Naive thymus-derived CD4-positive, alpha-beta T cell (primary cell): ENCODE measurements around the gene SPATA16. TPM values are rescaled to one million over a fixed set of nuclear protein-coding genes. Genes with fewer than 3 reads are reported as not detected.
"Not testable (repeated sequence)": the region's sequence is repeated elsewhere in the genome, so short reads cannot be mapped to it uniquely, and the experiment has no call there.

Experiments used
- ATAC-seq: fragments of 150-1000 bp; cut with Tn5 transposase; 2 replicates; pipeline ENCODE4 v1.10.0; 2021; ENCODE audit warnings: mild to moderate bottlenecking, moderate library complexity
- CTCF ChIA-PET: fragments of 350-600 bp; sonication (Branson Sonifier 250); formaldehyde crosslinking; loops from one replicate; lab custom pipeline; 2021; ENCODE audit warnings: antibody characterized with exemption; lab: Charles Lee
- POLR2A ChIA-PET: fragments of 350-600 bp; sonication (Branson Sonifier 250); formaldehyde crosslinking; loops from one replicate; lab custom pipeline; 2021; ENCODE audit warnings: antibody characterized with exemption, inconsistent platforms; lab: Charles Lee
- DNase-seq, 9 donors: peaks; one replicate each; pipeline versions ENCODE4 v3.0.0 to v3.0.0-alpha.2; 2020 to 2022; ENCODE audit warnings: mixed read lengths in 1 of 9
- H3K27ac ChIP-seq: one replicate; pipeline ENCODE4 v1.7.0; 2013; ENCODE audit warnings: mild to moderate bottlenecking, low read depth, low read length, moderate library complexity
- H3K27me3 ChIP-seq, 2 donors: one replicate each; pipeline ENCODE4 v1.7.0; 2013; ENCODE audit warnings: low read length in 2 of 2, mild to moderate bottlenecking in 2 of 2, moderate library complexity in 2 of 2; ENCODE audit not compliant: control insufficient read depth in 2 of 2, insufficient read depth in 2 of 2
- H3K36me3 ChIP-seq, 3 experiments: 1 replicate in 2 of 3; 2 replicates in 1 of 3; pipeline ENCODE4 v1.7.0; 2013; ENCODE audit warnings: low read length in 3 of 3, mild to moderate bottlenecking in 3 of 3, moderate library complexity in 1 of 3; ENCODE audit not compliant: insufficient read depth in 3 of 3, control insufficient read depth in 2 of 3
- H3K4me1 ChIP-seq, 2 donors: one replicate each; pipeline ENCODE4 v1.7.0; 2013; ENCODE audit warnings: low read length in 2 of 2, mild to moderate bottlenecking in 2 of 2, moderate library complexity in 1 of 2; ENCODE audit not compliant: control insufficient read depth in 2 of 2, insufficient read depth in 2 of 2
- H3K4me3 ChIP-seq: 2 replicates; pipeline ENCODE4 v1.7.0; 2013; ENCODE audit warnings: mild to moderate bottlenecking, low read length
- H3K9me3 ChIP-seq, 3 experiments: 1 replicate in 2 of 3; 2 replicates in 1 of 3; pipeline ENCODE4 v1.7.0; 2013; ENCODE audit warnings: low read length in 3 of 3; ENCODE audit not compliant: control insufficient read depth in 2 of 3
- H3K27ac Mint-ChIP-seq, 9 donors: one replicate each; pipeline ENCODE4 v1.8.0; 2020 to 2022; ENCODE audit warnings: mixed read lengths in 9 of 9, mild to moderate bottlenecking in 8 of 9, moderate library complexity in 5 of 9, inconsistent platforms in 2 of 9
- H3K27me3 Mint-ChIP-seq, 5 donors: one replicate each; pipeline ENCODE4 v1.8.0; 2021 to 2022; ENCODE audit warnings: mixed read lengths in 5 of 5, mild to moderate bottlenecking in 1 of 5
- H3K36me3 Mint-ChIP-seq, 5 donors: one replicate each; pipeline ENCODE4 v1.8.0; 2020 to 2022; ENCODE audit warnings: mixed read lengths in 5 of 5, mild to moderate bottlenecking in 3 of 5, inconsistent platforms in 1 of 5
- H3K4me1 Mint-ChIP-seq, 7 donors: one replicate each; pipeline ENCODE4 v1.8.0; 2020 to 2022; ENCODE audit warnings: mixed read lengths in 7 of 7, mild to moderate bottlenecking in 3 of 7, inconsistent platforms in 1 of 7
- H3K4me3 Mint-ChIP-seq, 10 donors: one replicate each; pipeline ENCODE4 v1.8.0; 2020 to 2022; ENCODE audit warnings: mild to moderate bottlenecking in 10 of 10, mixed read lengths in 10 of 10, moderate library complexity in 6 of 10, inconsistent platforms in 2 of 10
- H3K9me3 Mint-ChIP-seq, 11 donors: one replicate each; pipeline ENCODE4 v1.8.0; 2020 to 2022; ENCODE audit warnings: mixed read lengths in 11 of 11, mild to moderate bottlenecking in 4 of 11, inconsistent platforms in 1 of 11, moderate library complexity in 1 of 11
- intact Hi-C, 2 donors: fragments of 100-400 bp; cut with micrococcal nuclease; formaldehyde crosslinking; loops; one replicate each; pipeline ENCODE4 v1.15.1; 2023
- polyA plus RNA-seq, 2 donors: library from polyadenylated mRNA; unstranded; fragments of 300-500 nt; fragmentation: Illumina TruSeq; gene quantifications; one replicate each; pipeline ENCODE4 v1.2.3, GENCODE V29; 2021
- total RNA-seq, 6 experiments: library from RNA in 5 of 6; stranded (reverse) in 5 of 6; gene quantifications; 1 replicate in 5 of 6; 2 replicates in 1 of 6; pipeline ENCODE4 v1.2.3 and lab custom pipeline; 2021 to 2026

The SPATA16 gene
- total and polyA plus RNA-seq, 7 experiments from 2014 or later, result not detected

- DNase-seq, result no peak
- H3K9me3 Mint-ChIP-seq, result peaks cover 0 to 9% (median 0%) of the 10 kb centered on the region in 11 donors
- no peak overlapping the region for H3K27ac Mint-ChIP-seq
- intact Hi-C loops, result no loop called here
- H3K36me3 Mint-ChIP-seq, result no peaks in the 10 kb centered on the region
- no peaks in the 10 kb centered on the region for H3K4me1 Mint-ChIP-seq
- Histone ChIP-seq H3K4me1 (no peaks in the 10 kb centered on the region), H3K9me3 (no peaks in the 10 kb centered on the region), H3K4me3 (no peak overlapping the region), H3K27ac (no peak overlapping the region), H3K27me3 (no peaks in the 10 kb centered on the region), H3K36me3 (no peaks in the 10 kb centered on the region)
- CTCF ChIA-PET, result no interaction called here
- H3K27me3 Mint-ChIP-seq, result no peaks in the 10 kb centered on the region
- no peak overlapping the region for H3K4me3 Mint-ChIP-seq
- no peak for ATAC-seq
- POLR2A ChIA-PET, result no interaction called here
Observed at GRCh38 chr3:172972067-172972466, 169.0 kb downstream of the SPATA16 start.

GRCh38 chr3:172968646-172969045 lies 172.4 kb downstream of the SPATA16 start:
- Mint-ChIP-seq H3K36me3 (no peaks in the 10 kb centered on the region), H3K4me3 (no peak overlapping the region)

GRCh38 chr3:172965256-172965655 lies 175.8 kb downstream of the SPATA16 start:
- intact Hi-C loops, result no loop called here
- Histone ChIP-seq H3K36me3 (no peaks in the 10 kb centered on the region), H3K4me3 (no peak overlapping the region), H3K27ac (no peak overlapping the region), H3K9me3 (no peaks in the 10 kb centered on the region), H3K4me1 (no peaks in the 10 kb centered on the region), H3K27me3 (no peaks in the 10 kb centered on the region)
- CTCF ChIA-PET, result no interaction called here
- POLR2A ChIA-PET, result no interaction called here
- no peak for ATAC-seq
- Mint-ChIP-seq H3K4me1 (no peaks in the 10 kb centered on the region), H3K36me3 (no peaks in the 10 kb centered on the region), H3K27me3 (peaks cover 0 to 4% (median 0%) of the 10 kb centered on the region in 5 donors), H3K9me3 (peaks cover 0 to 8% (median 0%) of the 10 kb centered on the region in 11 donors), H3K27ac (no peak overlapping the region), H3K4me3 (no peak overlapping the region)
- DNase-seq, result no peak

More at GRCh38 chr3:172968646-172969045, 172.4 kb downstream of the SPATA16 start:
- Histone ChIP-seq H3K4me1 (no peaks in the 10 kb centered on the region), H3K9me3 (no peaks in the 10 kb centered on the region), H3K27ac (no peak overlapping the region), H3K27me3 (no peaks in the 10 kb centered on the region), H3K36me3 (no peaks in the 10 kb centered on the region), H3K4me3 (no peak overlapping the region)
- CTCF ChIA-PET, result no interaction called here
- H3K27me3 Mint-ChIP-seq, result peaks cover 0 to 4% (median 0%) of the 10 kb centered on the region in 5 donors
- no peak overlapping the region for H3K27ac Mint-ChIP-seq
- no peak for DNase-seq
- POLR2A ChIA-PET, result no interaction called here
- no peaks in the 10 kb centered on the region for H3K4me1 Mint-ChIP-seq
- intact Hi-C loops, result no loop called here
- peaks cover 0 to 9% (median 0%) of the 10 kb centered on the region in 11 donors for H3K9me3 Mint-ChIP-seq
- no peak for ATAC-seq

GRCh38 chr3:172960626-172961182 lies 180.3 kb downstream of the SPATA16 start:
- H3K4me1 ChIP-seq, H3K36me3 ChIP-seq, intact Hi-C loops, H3K4me1 Mint-ChIP-seq, ATAC-seq, H3K9me3 Mint-ChIP-seq, H3K27me3 ChIP-seq, H3K27ac Mint-ChIP-seq, CTCF ChIA-PET, H3K4me3 ChIP-seq, H3K27me3 Mint-ChIP-seq, H3K27ac ChIP-seq, H3K4me3 Mint-ChIP-seq, H3K9me3 ChIP-seq, H3K36me3 Mint-ChIP-seq, DNase-seq, POLR2A ChIA-PET: not testable (repeated sequence)

- H3K27ac Mint-ChIP-seq, result no peak overlapping the region
- no peaks in the 10 kb centered on the region for H3K4me1 ChIP-seq
- H3K4me1 Mint-ChIP-seq, result no peaks in the 10 kb centered on the region
- H3K27me3 ChIP-seq, result no peaks in the 10 kb centered on the region
- peaks cover 0 to 13% (median 4%) of the 10 kb centered on the region in 11 donors for H3K9me3 Mint-ChIP-seq
- ATAC-seq, result no peak
- no peak for DNase-seq
- no peaks in the 10 kb centered on the region for H3K9me3 ChIP-seq
- H3K36me3 ChIP-seq, result no peaks in the 10 kb centered on the region
- no peaks in the 10 kb centered on the region for H3K27me3 Mint-ChIP-seq
- no peaks in the 10 kb centered on the region for H3K36me3 Mint-ChIP-seq
- ChIA-PET POLR2A (no interaction called here), CTCF (interaction anchor here (0.6 kb wide), 1 partner anchor 9 kb away, joined by 3 read pairs; no protein-coding TSS in a partner anchor)
- no peak overlapping the region for H3K27ac ChIP-seq
- intact Hi-C loops, result no loop called here
- H3K4me3 Mint-ChIP-seq, result no peak overlapping the region
- H3K4me3 ChIP-seq, result no peak overlapping the region
Observed at GRCh38 chr3:172958565-172958964, 182.5 kb downstream of the SPATA16 start.

GRCh38 chr3:172953571-172953970 lies 187.5 kb downstream of the SPATA16 start:
- no peaks in the 10 kb centered on the region for H3K27me3 Mint-ChIP-seq
- H3K27ac ChIP-seq, result no peak overlapping the region
- H3K36me3 Mint-ChIP-seq, result no peaks in the 10 kb centered on the region
- no peak overlapping the region for H3K27ac Mint-ChIP-seq
- H3K4me1 ChIP-seq, result no peaks in the 10 kb centered on the region
- H3K36me3 ChIP-seq, result no peaks in the 10 kb centered on the region
- ChIA-PET POLR2A (no interaction called here), CTCF (no interaction called here)
- H3K9me3 ChIP-seq, result no peaks in the 10 kb centered on the region
- no peaks in the 10 kb centered on the region for H3K27me3 ChIP-seq
- no peak overlapping the region for H3K4me3 ChIP-seq
- no peak overlapping the region for H3K4me3 Mint-ChIP-seq
- DNase-seq, result no peak
- peaks cover 0 to 17% (median 3%) of the 10 kb centered on the region in 11 donors for H3K9me3 Mint-ChIP-seq
- intact Hi-C loops, result no loop called here
- H3K4me1 Mint-ChIP-seq, result no peaks in the 10 kb centered on the region
- no peak for ATAC-seq

- Mint-ChIP-seq H3K27ac (no peak overlapping the region), H3K27me3 (no peaks in the 10 kb centered on the region), H3K4me3 (no peak overlapping the region), H3K36me3 (no peaks in the 10 kb centered on the region), H3K9me3 (peaks cover 0 to 16% (median 3%) of the 10 kb centered on the region in 11 donors), H3K4me1 (no peaks in the 10 kb centered on the region)
- Histone ChIP-seq H3K36me3 (no peaks in the 10 kb centered on the region), H3K9me3 (no peaks in the 10 kb centered on the region), H3K4me3 (no peak overlapping the region), H3K27ac (no peak overlapping the region), H3K27me3 (no peaks in the 10 kb centered on the region), H3K4me1 (no peaks in the 10 kb centered on the region)
- ChIA-PET CTCF (no interaction called here), POLR2A (no interaction called here)
- no peak for ATAC-seq
- DNase-seq, result no peak
- intact Hi-C loops, result no loop called here
Observed at GRCh38 chr3:172951511-172951910, 189.5 kb downstream of the SPATA16 start.
